MM.1S (cell line): Measurements from ENCODE around the gene CSAG1.
"Not testable (repeated sequence)": the region's sequence is repeated elsewhere in the genome, so short reads cannot be mapped to it uniquely, and the experiment has no call there.

Experiments used
- CTCF ChIP-seq: fragments of 300-600 bp; sonication (generic); IDR thresholded peaks from 2 replicates; pipeline ENCODE4 v1.5.1; 2016; ENCODE audit warnings: antibody characterized with exemption, low read length, mixed read lengths
- EZH2 ChIP-seq: fragments of 300-600 bp; sonication (generic); optimal IDR thresholded peaks from 2 replicates; pipeline ENCODE3; 2017; ENCODE audit warnings: low read depth, mild to moderate bottlenecking, antibody characterized with exemption, low read length, mixed read lengths
- EZH2phosphoT487 ChIP-seq: fragments of 300-600 bp; sonication (generic); IDR thresholded peaks from 2 replicates; pipeline ENCODE4 v1.6.1; 2018; ENCODE audit warnings: antibody characterized with exemption, low read length

GRCh38 chrX:152753686-152754650 lies 20.4 kb upstream of the CSAG1 start, which contains the start of gene MAGEA2:
- TF ChIP-seq CTCF, EZH2, EZH2phosphoT487: not testable (repeated sequence)
